PFSK-1 (cell line): ENCODE measurements around the gene ZFHX3.

Source experiments
- FOXP2 ChIP-seq: optimal IDR thresholded peaks from 2 replicates; pipeline ENCODE3; 2011; ENCODE audit warnings: borderline replicate concordance, control low read depth, inconsistent platforms; ENCODE audit not compliant: insufficient read depth; ENCODE audit errors: extremely low read length, extremely low read depth
- POLR2AphosphoS5 ChIP-seq: IDR thresholded peaks from 2 replicates; pipeline ENCODE4 v1.6.1; 2012; ENCODE audit warnings: low read depth, mild to moderate bottlenecking, control low read depth, low read length, moderate library complexity
- REST ChIP-seq, 2 experiments: IDR thresholded peaks; 2 replicates each; pipeline versions ENCODE4 v1.6.1 to v1.8.0; 2011 to 2012; ENCODE audit warnings: low read depth in 2 of 2, low read length in 2 of 2, control low read depth in 1 of 2, inconsistent platforms in 1 of 2, mild to moderate bottlenecking in 1 of 2, moderate library complexity in 1 of 2; ENCODE audit not compliant: insufficient read depth in 1 of 2
- SIN3A ChIP-seq: IDR thresholded peaks from 2 replicates; pipeline ENCODE4 v1.6.1; 2012; ENCODE audit warnings: mild to moderate bottlenecking, low read length, moderate library complexity, borderline replicate concordance; ENCODE audit not compliant: insufficient read depth
- TAF1 ChIP-seq: IDR thresholded peaks from 2 replicates; pipeline ENCODE4 v1.6.1; 2012; ENCODE audit warnings: low read length, control low read depth, borderline replicate concordance; ENCODE audit not compliant: insufficient read depth

ZFHX3 gene

GRCh38 chr16:72971370-72971769, 76.6 kb downstream of the ZFHX3 start:
- no peak for TF ChIP-seq REST (IDR thresholded peaks at IDR 0.05; ENCODE audit: insufficient read depth in 1 of 2, low read depth in 2 of 2, low read length in 2 of 2)
- TF ChIP-seq TAF1 = no peak
- no peak for TF ChIP-seq FOXP2
- TF ChIP-seq SIN3A = no peak
- no peak for TF ChIP-seq POLR2AphosphoS5

- TF ChIP-seq SIN3A = no peak
- TF ChIP-seq REST (IDR thresholded peaks at IDR 0.05; ENCODE audit: insufficient read depth in 1 of 2, low read depth in 2 of 2, low read length in 2 of 2) = no peak
- TF ChIP-seq POLR2AphosphoS5 = no peak
- no peak for TF ChIP-seq FOXP2
- no peak for TF ChIP-seq TAF1
Measured at GRCh38 chr16:72970656-72971055, 77.3 kb downstream of the ZFHX3 start.

- TF ChIP-seq FOXP2 (no peak), SIN3A (no peak), POLR2AphosphoS5 (no peak), TAF1 (no peak), REST (IDR thresholded peaks at IDR 0.05; ENCODE audit: insufficient read depth in 1 of 2, low read depth in 2 of 2, low read length in 2 of 2) (no peak)
Measured at GRCh38 chr16:72969812-72970211, 78.1 kb downstream of the ZFHX3 start.

- TF ChIP-seq POLR2AphosphoS5 (no peak), FOXP2 (no peak), SIN3A (no peak), TAF1 (no peak), REST (IDR thresholded peaks at IDR 0.05; ENCODE audit: insufficient read depth in 1 of 2, low read depth in 2 of 2, low read length in 2 of 2) (no peak)
Measured at GRCh38 chr16:72969146-72969545, 78.8 kb downstream of the ZFHX3 start.

- no peak for TF ChIP-seq TAF1
- no peak for TF ChIP-seq REST (IDR thresholded peaks at IDR 0.05; ENCODE audit: insufficient read depth in 1 of 2, low read depth in 2 of 2, low read length in 2 of 2)
- TF ChIP-seq FOXP2 = no peak
- TF ChIP-seq POLR2AphosphoS5 = no peak
- TF ChIP-seq SIN3A = no peak
Measured at GRCh38 chr16:72967941-72968340, 80.0 kb downstream of the ZFHX3 start.
